HCT116 (cell line): ENCODE data around the gene ERVH48-1.
"Not testable (repeated sequence)": the region's sequence is repeated elsewhere in the genome, so short reads cannot be mapped to it uniquely, and the experiment has no call there.

Experiments used
- CTCF ChIP-seq, 3 experiments: fragments of 200-600 bp in 1 of 3; sonication (generic) in 1 of 3; IDR thresholded peaks in 2 of 3; conservative IDR thresholded peaks in 1 of 3; 2 replicates each; pipeline ENCODE4 v1.5.1; 2012 to 2017; ENCODE audit warnings: low read depth in 2 of 3, low read length in 2 of 3, antibody characterized with exemption in 1 of 3, borderline replicate concordance in 1 of 3, control low read depth in 1 of 3, mild to moderate bottlenecking in 1 of 3, mixed read lengths in 1 of 3, mixed run types in 1 of 3, moderate library complexity in 1 of 3; ENCODE audit not compliant: insufficient read depth in 1 of 3
- POLR2AphosphoS5 ChIP-seq: IDR thresholded peaks from 2 replicates; pipeline ENCODE4 v1.6.1; 2011; ENCODE audit warnings: mild to moderate bottlenecking, low read depth, low read length, moderate library complexity
- SP1 ChIP-seq: IDR thresholded peaks from 2 replicates; pipeline ENCODE4 v1.6.1; 2012; ENCODE audit warnings: low read depth
- ZNF274 ChIP-seq: fragments of 200-500 bp; sonication (Bioruptor generic); IDR thresholded peaks from 2 replicates; pipeline ENCODE4 v1.6.1; 2014; ENCODE audit warnings: mild to moderate bottlenecking, low read depth, low read length, inconsistent platforms

GRCh38 chr21:42949094-42949755 is 23.8 kb upstream of the ERVH48-1 start:
- not testable (repeated sequence) for TF ChIP-seq SP1; POLR2AphosphoS5; ZNF274; CTCF (IDR thresholded peaks at IDR 0.05 in 2 of 3, conservative IDR thresholded peaks at IDR 0.05 in 1 of 3; ENCODE audit: borderline replicate concordance in 1 of 3, insufficient read depth in 1 of 3, low read depth in 2 of 3, low read length in 2 of 3)
